K562 (cell line): ENCODE measurements around the gene NECTIN1. TPM values are rescaled to one million over a fixed set of nuclear protein-coding genes. Genes with fewer than 3 reads are reported as not detected.

Experiments
- ATAC-seq: fragments of 200-7000 bp; cut with Tn5 transposase; 3 replicates; pipeline ENCODE4 v1.9.1; 2020; ENCODE audit warnings: moderate library complexity
- BruUV-seq: library from RNA; stranded (reverse); fragments of 400-500 nt; replicated peaks from 2 replicates; lab custom pipeline; 2021; lab: Mats Ljungman, UMichigan
- CTCF ChIA-PET: fragments of 300-600 bp; formaldehyde crosslinking; extraction: SDS; loops from one replicate; lab custom pipeline; 2021; ENCODE audit warnings: low intra/inter-chr PET ratio; lab: Yijun Ruan, JAX
- POLR2A ChIA-PET: fragments of 300-600, 350-650 bp; sonication (Branson Sonifier 250); formaldehyde crosslinking; extraction: SDS; loops from one replicate; lab custom pipeline; 2021; ENCODE audit warnings: antibody characterized with exemption, inconsistent platforms; lab: Yijun Ruan, JAX
- DNase-seq, 4 experiments: peaks; one replicate each; pipeline versions ENCODE4 v3.0.0 to v3.0.0-alpha.2; 2011 to 2018; ENCODE audit warnings: low spot score in 3 of 4, mixed read lengths in 3 of 4; ENCODE audit errors: extremely low read depth in 1 of 4
- FAIRE-seq: peaks from 2 replicates; lab custom pipeline; 2011; peaks lifted over from hg19 to GRCh38; lab: Jason Lieb, UNC
- H2AFZ ChIP-seq: 2 replicates; pipeline ENCODE4 v1.6.0; 2011; ENCODE audit warnings: low read depth, low read length, control low read depth, inconsistent platforms
- H3K27ac ChIP-seq: fragments of 200-600 bp; 3 replicates; pipeline ENCODE4 v1.8.0; 2011; ENCODE audit warnings: low read depth, mild to moderate bottlenecking, control low read depth, inconsistent platforms, low read length, moderate library complexity, mixed read lengths; ENCODE audit errors: extremely low read depth
- H3K27me3 ChIP-seq, 2 experiments: fragments of 300-600 bp in 1 of 2; 2 replicates in 1 of 2; 3 replicates in 1 of 2; pipeline versions ENCODE4 v1.6.0 to v1.8.0; 2011; ENCODE audit warnings: inconsistent platforms in 2 of 2, low read length in 2 of 2, mild to moderate bottlenecking in 1 of 2, mixed read lengths in 1 of 2, moderate library complexity in 1 of 2; ENCODE audit not compliant: control insufficient read depth in 2 of 2, insufficient read depth in 2 of 2
- H3K36me3 ChIP-seq: fragments of 300-600 bp; 3 replicates; pipeline ENCODE4 v1.8.0; 2011; ENCODE audit warnings: mild to moderate bottlenecking, low read length, inconsistent platforms; ENCODE audit not compliant: control insufficient read depth, insufficient read depth
- H3K4me1 ChIP-seq, 2 experiments: fragments of 200-600 bp in 1 of 2; replicated peaks in 1 of 2; 2 replicates in 1 of 2; 3 replicates in 1 of 2; pipeline versions ENCODE4 v1.5.1 to v1.8.0; 2011; ENCODE audit warnings: inconsistent platforms in 2 of 2, low read length in 2 of 2, mild to moderate bottlenecking in 1 of 2, mixed read lengths in 1 of 2, moderate library complexity in 1 of 2; ENCODE audit not compliant: control insufficient read depth in 2 of 2, insufficient read depth in 2 of 2
- H3K4me2 ChIP-seq: 2 replicates; pipeline ENCODE4 v1.6.1; 2011; ENCODE audit warnings: low read length, control low read depth, inconsistent platforms, mixed read lengths; ENCODE audit not compliant: insufficient read depth
- H3K4me3 ChIP-seq: fragments of 200-600 bp; sonication (generic), shearing (Covaris generic); 2 replicates; pipeline ENCODE4 v1.5.1; 2016; ENCODE audit warnings: control low read depth, inconsistent platforms
- H3K79me2 ChIP-seq: fragments of 200-600 bp; 3 replicates; pipeline ENCODE4 v1.8.0; 2011; ENCODE audit warnings: low read length, inconsistent platforms; ENCODE audit not compliant: control insufficient read depth, insufficient read depth
- H3K9ac ChIP-seq, 2 experiments: 2 replicates each; pipeline versions ENCODE4 v1.6.0 to v1.6.1; 2011; ENCODE audit warnings: low read depth in 2 of 2, low read length in 2 of 2, control low read depth in 1 of 2, inconsistent platforms in 1 of 2, mild to moderate bottlenecking in 1 of 2, mixed read lengths in 1 of 2; ENCODE audit not compliant: insufficient read depth in 1 of 2
- H3K9me1 ChIP-seq: one replicate; pipeline ENCODE4 v1.6.0; 2011; ENCODE audit warnings: inconsistent platforms, mild to moderate bottlenecking, low read length, moderate library complexity; ENCODE audit not compliant: control insufficient read depth, insufficient read depth
- H3K9me3 ChIP-seq: replicated peaks from 2 replicates; pipeline ENCODE4 v1.5.1; 2011; ENCODE audit warnings: low read depth, low read length, inconsistent platforms; ENCODE audit not compliant: control insufficient read depth, insufficient read depth
- H4K20me1 ChIP-seq: replicated peaks from 2 replicates; pipeline ENCODE4 v1.6.1; 2011; ENCODE audit warnings: low read length, inconsistent platforms, mixed read lengths; ENCODE audit not compliant: control insufficient read depth, insufficient read depth
- WGBS: fragments of 100-300 bp; shearing (Covaris generic); methylation state at CpG from one replicate; pipeline ENCODE4 v1.1.6; 2016; ENCODE audit warnings: low coverage, mixed read lengths; ENCODE audit not compliant: insufficient coverage; ENCODE audit errors: missing lambda C conversion rate; 5-methylcytosine and 5-hydroxymethylcytosine counted together
- in situ Hi-C: fragments of 300-500 bp; cut with MboI; formaldehyde crosslinking; loops from 4 replicates; pipeline ENCODE4 v1.15.0; 2018; ENCODE audit warnings: inconsistent platforms, mixed read lengths
- intact Hi-C: fragments of 100-400 bp; cut with micrococcal nuclease; formaldehyde crosslinking; loops from 2 replicates; pipeline ENCODE4 v1.14.2; 2022
- polyA plus RNA-seq, 8 experiments: library from polyadenylated mRNA; depleted of rRNA in 4 of 8; stranded (reverse) in 5 of 8; unstranded in 3 of 8; fragments of >200 nt; fragmentation: Nextera tagmentation in 2 of 8; fragmentation: Illumina TruSeq in 1 of 8; extraction: Ambion mirVana in 2 of 8; extraction: Trizol in 1 of 8; gene quantifications; 2 replicates each; pipeline versions ENCODE4 v1.2.1 to v1.2.3, GENCODE V29; 2011 to 2014; ENCODE audit warnings: inconsistent platforms in 1 of 8, missing spikeins in 1 of 8
- total RNA-seq, 7 experiments: library from RNA; depleted of rRNA in 6 of 7; stranded (reverse); fragments of >200 nt in 6 of 7; fragmentation: Illumina TruSeq in 2 of 7; extraction: Trizol in 2 of 7; gene quantifications; 2 replicates each; pipeline versions ENCODE4 v1.2.1 to v1.2.3, GENCODE V29; 2011 to 2021; ENCODE audit warnings: low replicate concordance in 1 of 7
- TF ChIP-seq, protein P1 (sequence below): sonication (generic); formaldehyde crosslinking; IDR thresholded peaks from 2 replicates; pipeline ENCODE4 v1.8.1; 2023; ENCODE audit warnings: mild to moderate bottlenecking, missing genetic modification reagents
- TF ChIP-seq, protein P2 (sequence below): fragments of 450-650 bp; formaldehyde crosslinking; IDR thresholded peaks from 2 replicates; pipeline ENCODE4 v1.4.0; 2022; ENCODE audit warnings: missing genetic modification characterization
- TF ChIP-seq, protein P3 (sequence below): sonication (generic); formaldehyde crosslinking; IDR thresholded peaks from 2 replicates; pipeline ENCODE4 v1.8.0; 2023; ENCODE audit warnings: mild to moderate bottlenecking, missing genetic modification reagents

NECTIN1 gene
- total and polyA plus RNA-seq, 9 of the 15 experiments (the other 6 are each of a cell fraction or from before 2014, with no cell fraction given) = 0.09 to 0.53 (median 0.23) TPM; not detected in 2

DNA sequence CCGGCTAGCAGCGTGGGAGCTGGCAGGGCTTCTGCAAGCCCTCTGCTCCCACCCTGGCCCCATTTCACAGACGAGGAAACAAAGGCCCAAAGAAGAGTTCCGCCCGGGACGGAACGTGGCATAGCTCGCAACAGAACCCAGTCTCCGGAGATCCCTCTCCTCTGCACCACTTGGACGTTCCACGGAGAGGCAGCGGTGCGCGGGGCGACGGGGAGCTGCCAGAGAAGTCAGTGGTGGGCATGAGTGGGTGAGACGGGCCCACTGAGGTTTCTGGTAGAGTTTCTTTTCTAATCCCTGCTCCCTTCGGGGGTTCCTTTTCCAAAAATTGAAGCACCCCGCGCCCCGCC lies 554 bp upstream of the NECTIN1 start:
- H3K9me1 ChIP-seq = no peaks in the 10 kb centered on the region
- H3K36me3 ChIP-seq = no peaks in the 10 kb centered on the region

More for the DNA sequence above, 554 bp upstream of the NECTIN1 start:
- ATAC-seq (peak; percentile 29), DNase-seq (no peak), FAIRE-seq (no peak)
- in situ Hi-C loops (no loop called here), intact Hi-C loops (loop anchor here (2.0 to 5.0 kb wide), 3 partner anchors 63 to 378 kb away; no protein-coding TSS in a partner anchor)
- Histone ChIP-seq H3K79me2 (no peaks in the 10 kb centered on the region), H3K4me1 (peaks cover 0 to 25% of the 10 kb centered on the region in 2 experiments; a peak in 2 of 5 replicates), H4K20me1 (no peaks in the 10 kb centered on the region), H3K27ac (no peak overlapping the region), H3K4me2 (peak overlapping the region; percentile 81; the same call in 1 of the 2 replicates), H3K27me3 (peaks cover 24 to 48% of the 10 kb centered on the region in 2 experiments; a peak in 3 of 5 replicates), H3K9ac (no peak overlapping the region), H2AFZ (no peak overlapping the region), H3K4me3 (no peak overlapping the region), H3K9me3 (no peaks in the 10 kb centered on the region)
- ChIA-PET CTCF (interaction anchor here (0.5 to 1.9 kb wide), 7 partner anchors 56 to 249 kb away, joined by 3 to 16 read pairs (median 3); no protein-coding TSS in a partner anchor), POLR2A (interaction anchor here (0.5 to 1.1 kb wide), 7 partner anchors 18 to 157 kb away, joined by 3 to 4 read pairs (median 3); no protein-coding TSS in a partner anchor)
- BruUV-seq = no TSS peak
- 7% methylated on average over 5 of the region's 21 CpGs for WGBS
- TF ChIP-seq, protein P1, sequence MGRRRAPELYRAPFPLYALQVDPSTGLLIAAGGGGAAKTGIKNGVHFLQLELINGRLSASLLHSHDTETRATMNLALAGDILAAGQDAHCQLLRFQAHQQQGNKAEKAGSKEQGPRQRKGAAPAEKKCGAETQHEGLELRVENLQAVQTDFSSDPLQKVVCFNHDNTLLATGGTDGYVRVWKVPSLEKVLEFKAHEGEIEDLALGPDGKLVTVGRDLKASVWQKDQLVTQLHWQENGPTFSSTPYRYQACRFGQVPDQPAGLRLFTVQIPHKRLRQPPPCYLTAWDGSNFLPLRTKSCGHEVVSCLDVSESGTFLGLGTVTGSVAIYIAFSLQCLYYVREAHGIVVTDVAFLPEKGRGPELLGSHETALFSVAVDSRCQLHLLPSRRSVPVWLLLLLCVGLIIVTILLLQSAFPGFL (CRISPR knock-in tag) = no peak
- TF ChIP-seq, protein P2, sequence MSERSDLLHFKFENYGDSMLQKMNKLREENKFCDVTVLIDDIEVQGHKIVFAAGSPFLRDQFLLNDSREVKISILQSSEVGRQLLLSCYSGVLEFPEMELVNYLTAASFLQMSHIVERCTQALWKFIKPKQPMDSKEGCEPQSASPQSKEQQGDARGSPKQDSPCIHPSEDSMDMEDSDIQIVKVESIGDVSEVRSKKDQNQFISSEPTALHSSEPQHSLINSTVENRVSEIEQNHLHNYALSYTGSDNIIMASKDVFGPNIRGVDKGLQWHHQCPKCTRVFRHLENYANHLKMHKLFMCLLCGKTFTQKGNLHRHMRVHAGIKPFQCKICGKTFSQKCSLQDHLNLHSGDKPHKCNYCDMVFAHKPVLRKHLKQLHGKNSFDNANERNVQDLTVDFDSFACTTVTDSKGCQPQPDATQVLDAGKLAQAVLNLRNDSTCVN (CRISPR knock-in tag) = no peak
- TF ChIP-seq, protein P3, sequence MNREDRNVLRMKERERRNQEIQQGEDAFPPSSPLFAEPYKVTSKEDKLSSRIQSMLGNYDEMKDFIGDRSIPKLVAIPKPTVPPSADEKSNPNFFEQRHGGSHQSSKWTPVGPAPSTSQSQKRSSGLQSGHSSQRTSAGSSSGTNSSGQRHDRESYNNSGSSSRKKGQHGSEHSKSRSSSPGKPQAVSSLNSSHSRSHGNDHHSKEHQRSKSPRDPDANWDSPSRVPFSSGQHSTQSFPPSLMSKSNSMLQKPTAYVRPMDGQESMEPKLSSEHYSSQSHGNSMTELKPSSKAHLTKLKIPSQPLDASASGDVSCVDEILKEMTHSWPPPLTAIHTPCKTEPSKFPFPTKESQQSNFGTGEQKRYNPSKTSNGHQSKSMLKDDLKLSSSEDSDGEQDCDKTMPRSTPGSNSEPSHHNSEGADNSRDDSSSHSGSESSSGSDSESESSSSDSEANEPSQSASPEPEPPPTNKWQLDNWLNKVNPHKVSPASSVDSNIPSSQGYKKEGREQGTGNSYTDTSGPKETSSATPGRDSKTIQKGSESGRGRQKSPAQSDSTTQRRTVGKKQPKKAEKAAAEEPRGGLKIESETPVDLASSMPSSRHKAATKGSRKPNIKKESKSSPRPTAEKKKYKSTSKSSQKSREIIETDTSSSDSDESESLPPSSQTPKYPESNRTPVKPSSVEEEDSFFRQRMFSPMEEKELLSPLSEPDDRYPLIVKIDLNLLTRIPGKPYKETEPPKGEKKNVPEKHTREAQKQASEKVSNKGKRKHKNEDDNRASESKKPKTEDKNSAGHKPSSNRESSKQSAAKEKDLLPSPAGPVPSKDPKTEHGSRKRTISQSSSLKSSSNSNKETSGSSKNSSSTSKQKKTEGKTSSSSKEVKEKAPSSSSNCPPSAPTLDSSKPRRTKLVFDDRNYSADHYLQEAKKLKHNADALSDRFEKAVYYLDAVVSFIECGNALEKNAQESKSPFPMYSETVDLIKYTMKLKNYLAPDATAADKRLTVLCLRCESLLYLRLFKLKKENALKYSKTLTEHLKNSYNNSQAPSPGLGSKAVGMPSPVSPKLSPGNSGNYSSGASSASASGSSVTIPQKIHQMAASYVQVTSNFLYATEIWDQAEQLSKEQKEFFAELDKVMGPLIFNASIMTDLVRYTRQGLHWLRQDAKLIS (CRISPR knock-in tag) = 0 out of 2 replicates have a peak, but pooled peaks have one; percentile 0
